GM23338 (cell line): ENCODE results near the gene USH2A.

Experiments
- CTCF ChIP-seq, 2 experiments: fragments of 200-600 bp in 1 of 2; sonication (generic) in 1 of 2; conservative IDR thresholded peaks; 2 replicates each; pipeline versions ENCODE4 v1.5.1 to v1.6.1; 2016 to 2017; ENCODE audit warnings: antibody characterized with exemption in 2 of 2, low read depth in 2 of 2, mild to moderate bottlenecking in 2 of 2, moderate library complexity in 1 of 2
- EZH2 ChIP-seq: fragments of 200-600 bp; sonication (generic); IDR thresholded peaks from one replicate; pipeline ENCODE4 v1.8.0; 2017; ENCODE audit warnings: antibody characterized with exemption, mild to moderate bottlenecking, low read depth; ENCODE audit not compliant: unreplicated experiment
- JUNB ChIP-seq: IDR thresholded peaks from one replicate; pipeline ENCODE4 v1.6.1; 2016; ENCODE audit warnings: antibody characterized with exemption; ENCODE audit not compliant: unreplicated experiment
- POLR2AphosphoS5 ChIP-seq: IDR thresholded peaks from 2 replicates; pipeline ENCODE4 v1.6.1; 2016; ENCODE audit warnings: antibody characterized with exemption, low read depth

GRCh38 chr1:216181590-216181989, 241.7 kb downstream of the USH2A start:
- no peak for TF ChIP-seq CTCF (conservative IDR thresholded peaks at IDR 0.05; ENCODE audit: low read depth in 2 of 2)
- TF ChIP-seq JUNB: no peak
- TF ChIP-seq EZH2: no peak
- TF ChIP-seq POLR2AphosphoS5: no peak
